Measurements from ENCODE around the gene TROAP.
A peak's percentile ranks its signal among the peaks of the same experiment; 100 is the strongest.
"Not testable (repeated sequence)": the region's sequence is repeated elsewhere in the genome, so short reads cannot be mapped to it uniquely, and the experiment has no call there.

Gene TROAP

DNA sequence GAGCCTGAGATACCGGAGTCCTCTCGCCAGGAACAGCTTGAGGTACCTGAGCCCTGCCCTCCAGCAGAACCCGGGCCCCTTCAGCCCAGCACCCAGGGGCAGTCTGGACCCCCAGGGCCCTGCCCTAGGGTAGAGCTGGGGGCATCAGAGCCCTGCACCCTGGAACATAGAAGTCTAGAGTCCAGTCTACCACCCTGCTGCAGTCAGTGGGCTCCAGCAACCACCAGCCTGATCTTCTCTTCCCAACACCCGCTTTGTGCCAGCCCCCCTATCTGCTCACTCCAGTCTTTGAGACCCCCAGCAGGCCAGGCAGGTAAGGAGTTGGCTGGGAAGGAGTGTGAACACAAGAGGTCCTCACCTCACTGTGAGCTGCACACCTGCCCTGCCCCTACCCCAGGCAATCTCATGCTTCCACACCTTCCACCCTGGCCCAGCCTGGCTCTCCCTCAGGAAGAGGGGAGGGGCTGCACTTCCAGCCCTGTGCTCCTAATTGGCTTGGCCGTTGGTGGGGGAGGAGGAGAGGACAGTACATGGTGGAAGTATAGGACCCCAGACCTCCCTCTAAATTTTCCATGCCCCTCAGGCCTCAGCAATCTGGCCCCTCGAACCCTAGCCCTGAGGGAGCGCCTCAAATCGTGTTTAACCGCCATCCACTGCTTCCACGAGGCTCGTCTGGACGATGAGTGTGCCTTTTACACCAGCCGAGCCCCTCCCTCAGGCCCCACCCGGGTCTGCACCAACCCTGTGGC lies 7.8 kb downstream of the TROAP start:
- DNase-seq: no peak

DNA sequence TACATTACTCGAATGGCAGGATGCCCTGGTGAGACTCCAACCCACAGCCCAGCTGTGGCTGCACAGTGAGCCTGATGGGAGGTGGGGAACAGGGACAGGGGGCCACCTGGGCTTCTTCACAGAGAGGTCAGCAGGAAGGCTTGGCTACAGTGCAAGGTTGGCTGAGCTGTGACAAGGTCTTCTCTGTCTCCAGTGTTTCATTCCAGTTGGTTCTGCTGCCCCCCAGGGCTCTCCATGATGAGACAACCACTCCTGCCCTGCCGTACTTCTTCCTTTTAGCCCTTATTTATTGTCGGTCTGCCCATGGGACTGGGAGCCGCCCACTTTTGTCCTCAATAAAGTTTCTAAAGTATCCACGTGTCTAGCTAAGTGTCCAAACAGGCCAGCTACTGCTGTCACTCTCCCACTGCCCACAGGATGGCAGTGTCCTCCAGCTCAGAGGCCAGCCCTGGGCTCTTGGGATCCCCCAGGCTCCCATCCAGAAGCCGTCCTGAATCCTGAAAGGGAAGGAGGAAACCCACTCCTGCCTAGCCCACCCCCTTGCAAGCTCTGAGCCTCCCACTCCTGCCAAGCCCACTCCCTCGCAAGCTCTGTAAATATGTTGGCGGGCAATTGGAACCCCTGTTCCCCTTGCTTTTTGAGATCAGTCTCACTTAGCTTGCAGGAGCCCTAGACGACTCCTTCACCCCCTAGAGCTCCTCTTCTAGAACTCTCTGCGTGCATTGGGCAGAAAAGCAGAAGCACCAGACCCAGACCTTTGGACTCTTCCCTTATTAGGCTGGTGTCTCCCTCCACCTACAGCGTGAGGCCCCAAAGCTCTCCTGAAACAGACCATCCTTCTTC lies 8.5 kb downstream of the TROAP start:
- DNase-seq: no peak

DNA sequence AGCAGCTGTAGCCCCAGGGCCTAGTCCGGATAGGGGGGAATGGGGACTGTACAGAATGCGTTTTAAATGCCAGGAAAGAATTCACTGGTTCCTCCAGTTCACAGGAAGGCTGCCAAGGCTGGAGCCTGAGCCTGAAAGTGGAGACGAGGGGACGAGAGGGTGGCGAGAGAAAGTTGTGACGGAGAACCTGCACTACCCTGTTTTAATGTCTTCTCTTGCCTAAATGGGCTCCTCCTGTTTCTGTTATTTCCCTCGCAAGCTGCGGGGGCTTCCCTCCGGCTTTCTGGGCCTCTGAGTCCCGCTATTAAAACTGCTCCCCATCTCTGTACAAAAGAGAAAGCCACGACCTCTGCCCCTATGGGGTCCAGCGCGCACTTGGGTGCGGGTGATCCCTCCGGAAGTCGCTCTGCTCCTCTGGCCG lies 9.4 kb downstream of the TROAP start:
- no peak for DNase-seq

DNA sequence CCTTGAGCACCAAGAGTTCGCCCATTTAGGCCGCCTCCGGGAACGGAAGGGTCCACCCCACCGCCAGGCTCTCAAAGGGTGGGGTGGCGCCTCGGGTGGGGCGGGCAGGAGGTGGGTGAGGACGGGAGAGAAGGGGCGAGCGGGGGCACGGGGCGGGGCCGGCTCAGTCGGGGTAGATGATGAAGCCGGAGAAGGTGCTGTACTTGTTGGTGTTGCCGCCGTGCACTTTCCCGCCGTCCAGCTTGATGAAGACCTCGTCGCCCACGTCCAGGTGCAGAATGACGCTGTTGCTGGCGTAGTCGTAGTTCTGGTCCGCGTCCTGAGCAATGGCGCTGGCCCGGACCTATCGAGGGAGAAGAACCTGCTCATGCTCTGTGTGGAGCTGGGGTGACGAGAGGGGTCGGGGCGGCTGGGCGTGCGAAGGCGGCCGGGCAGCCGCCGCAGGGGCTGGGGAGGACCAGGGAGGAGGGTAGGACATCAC lies 9.9 kb downstream of the TROAP start:
- no peak for DNase-seq

DNA sequence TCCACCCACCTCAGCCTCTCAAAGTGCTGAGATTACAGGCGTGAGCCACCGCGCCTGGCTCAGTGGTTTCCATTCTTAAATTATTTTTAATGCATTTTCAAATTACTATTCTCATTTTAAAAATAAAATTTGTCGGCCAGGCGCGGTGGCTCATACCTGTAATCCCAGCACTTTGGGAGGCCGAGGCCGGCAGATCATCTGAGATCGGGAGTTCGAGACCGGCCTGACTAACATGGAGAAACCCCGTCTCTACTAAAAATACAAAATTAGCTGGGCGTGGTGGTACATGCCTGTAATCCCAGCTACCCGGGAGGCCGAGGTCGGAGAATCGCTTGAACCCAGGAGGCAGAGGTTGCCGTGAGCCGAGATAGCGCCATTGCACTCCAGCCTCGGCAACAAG lies 10.7 kb downstream of the TROAP start:
- not testable (repeated sequence) for DNase-seq

DNA sequence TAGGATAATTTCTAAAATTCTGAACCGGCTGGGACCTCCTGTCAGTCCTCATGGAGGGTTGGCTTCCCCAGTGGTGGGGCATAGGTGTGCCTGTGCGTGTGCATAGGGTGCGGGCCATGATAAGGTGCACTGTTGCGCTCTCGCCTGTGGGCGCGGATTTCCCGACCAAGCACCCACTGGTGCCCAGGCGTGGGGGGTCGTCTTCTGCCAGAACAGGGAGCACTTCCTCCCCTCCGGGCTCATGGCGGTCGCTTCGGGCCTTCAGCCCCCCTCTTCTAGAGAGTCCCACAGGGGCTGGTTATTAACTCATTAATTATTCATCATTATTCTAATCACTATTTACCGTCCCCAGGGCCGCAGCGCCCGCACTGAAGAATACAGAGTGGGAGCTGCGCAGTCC lies 11.2 kb downstream of the TROAP start:
- no peak for DNase-seq

DNA sequence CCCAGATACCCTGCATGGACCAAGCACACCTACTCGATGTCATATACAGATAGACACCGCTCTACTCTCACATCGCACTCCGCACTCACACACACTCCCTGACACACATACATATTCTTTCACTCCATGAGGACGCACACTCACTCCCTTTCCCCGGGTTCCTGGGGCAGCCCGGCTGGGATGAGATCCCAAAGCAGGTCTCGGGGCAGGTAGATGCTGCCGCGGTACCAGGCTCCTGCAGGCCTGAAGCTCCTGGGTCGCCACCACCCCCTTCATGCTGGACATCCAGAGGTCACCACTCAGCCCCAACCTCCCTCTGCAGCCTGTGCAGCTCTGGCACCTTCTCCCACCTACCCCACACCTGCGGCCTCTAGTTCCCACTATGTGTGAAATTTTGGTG lies 11.6 kb downstream of the TROAP start:
- no peak for DNase-seq

DNA sequence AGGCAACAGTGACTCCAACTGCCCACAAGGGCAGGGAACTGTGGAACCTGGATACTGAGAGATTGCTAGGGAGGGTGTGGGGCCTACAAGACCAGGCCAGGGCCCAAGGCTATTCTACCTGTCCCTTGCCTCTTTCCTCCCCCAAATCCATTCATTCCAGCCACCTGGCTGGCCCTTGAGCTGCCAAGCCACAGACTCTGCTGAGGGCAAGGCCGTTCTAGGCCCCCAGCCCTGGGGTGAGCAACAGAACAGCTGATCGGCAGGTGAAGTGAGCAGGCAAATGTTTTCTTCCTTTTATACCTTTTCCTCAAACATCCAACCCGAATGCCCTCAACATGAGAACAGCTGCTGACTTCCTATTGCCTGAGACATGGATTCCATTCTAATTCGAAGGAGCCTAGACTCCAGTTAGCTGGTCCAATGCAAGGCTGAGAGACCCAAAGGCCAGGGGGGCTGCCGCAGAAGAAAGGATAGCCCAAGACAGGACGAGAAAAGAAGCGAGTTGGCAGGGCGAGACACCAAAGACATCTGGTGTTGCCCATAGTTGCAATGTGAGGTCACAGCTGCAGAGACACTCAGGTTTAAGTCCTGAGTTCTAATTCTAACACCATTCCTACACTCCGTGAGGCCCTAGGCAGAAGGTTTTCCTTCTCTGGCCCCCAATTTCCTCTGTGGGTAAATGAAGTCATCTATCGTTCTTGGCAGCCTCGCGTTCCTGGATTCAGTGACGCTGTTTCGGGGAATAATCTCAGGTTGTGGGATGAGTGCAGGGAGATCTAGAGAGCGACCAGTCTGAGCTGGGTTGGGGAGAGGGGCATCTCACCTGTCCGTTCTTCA lies 12.3 kb downstream of the TROAP start:
- no peak for DNase-seq

DNA sequence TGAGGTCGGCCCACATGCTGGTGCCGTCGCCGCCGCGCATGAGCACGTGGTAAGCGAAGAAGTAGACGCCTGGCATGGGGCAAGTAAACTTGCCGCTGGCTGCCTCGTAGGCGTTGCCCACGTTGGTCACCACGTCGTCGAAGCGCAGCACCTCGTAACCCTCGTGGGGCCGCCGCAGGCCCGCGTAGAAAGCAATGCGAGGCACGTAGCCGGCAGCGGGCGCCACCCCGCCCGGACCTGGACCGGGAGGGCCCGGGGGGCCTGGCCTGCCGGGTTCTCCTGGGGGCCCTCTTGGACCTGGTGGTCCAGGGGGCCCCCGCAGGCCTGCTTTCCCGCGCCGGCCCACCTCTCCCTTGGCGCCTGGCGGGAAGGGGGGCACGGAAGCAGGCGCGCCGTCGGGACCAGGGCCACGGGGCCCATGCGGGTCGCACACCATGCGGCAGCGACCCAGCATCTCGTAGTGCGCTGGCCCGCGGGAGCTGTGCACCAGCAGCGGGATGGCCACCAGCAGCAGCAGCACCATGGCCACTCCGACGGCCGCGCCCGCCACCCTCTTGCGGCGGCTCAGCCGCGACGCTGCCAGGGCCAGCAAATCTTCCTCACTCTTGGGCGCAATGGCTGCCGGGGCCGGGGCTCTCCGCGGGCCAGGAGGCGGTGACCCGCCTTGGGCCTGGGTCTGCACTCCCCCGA lies 13.0 kb downstream of the TROAP start:
- DNase-seq: no peak

DNA sequence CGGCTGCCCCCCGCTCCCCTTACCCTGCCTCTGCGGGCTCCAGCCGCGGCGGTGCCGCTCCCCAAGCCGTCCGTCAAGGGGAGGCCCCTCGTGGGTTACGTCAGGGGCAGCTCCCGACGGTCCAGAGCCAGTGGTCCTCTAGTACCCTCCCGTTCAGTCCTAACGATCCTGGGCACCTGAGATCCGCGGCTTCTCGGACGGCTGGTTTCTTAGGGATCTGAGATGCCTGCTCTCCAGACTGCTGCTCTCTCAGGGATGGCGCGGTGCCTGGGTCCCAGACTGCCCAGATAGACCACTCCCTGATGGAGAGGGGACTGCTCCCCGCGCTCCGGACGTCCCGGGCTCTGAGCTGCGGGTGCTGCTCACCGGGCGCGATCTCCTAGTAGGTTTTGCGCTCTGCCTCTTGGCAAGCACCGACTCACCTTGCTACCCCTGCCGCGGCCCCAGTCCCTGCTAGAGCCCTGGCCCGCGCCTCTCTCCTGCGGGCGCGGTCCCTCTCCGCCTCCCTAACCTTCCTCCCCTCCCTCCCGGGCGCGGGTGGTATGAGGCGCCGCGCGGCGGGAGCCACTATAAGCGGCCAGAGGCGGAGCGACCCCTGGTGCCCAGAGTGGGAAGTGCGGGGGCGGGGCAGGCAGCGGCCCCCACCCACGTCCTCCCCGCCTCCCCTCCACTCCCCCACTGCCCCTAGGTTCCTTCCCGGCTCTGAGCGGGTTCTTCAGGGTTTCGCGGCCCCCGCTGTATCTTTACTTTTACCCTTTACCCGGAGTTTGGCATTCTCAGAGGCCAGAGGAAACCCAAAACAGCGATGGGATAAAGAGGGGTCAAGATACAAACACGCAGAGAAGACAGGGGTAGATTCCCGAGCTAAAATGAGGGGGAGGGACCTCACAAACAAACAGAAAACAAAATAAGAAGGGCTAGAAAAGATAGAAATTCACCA lies 13.9 kb downstream of the TROAP start, which contains the start of gene C1QL4:
TSS of gene C1QL4 (minus strand) at position 544 of the 940 bp plus-strand sequence. CDS start 711 bp downstream, outside the sequence.
- peak; percentile 54 for DNase-seq

DNA sequence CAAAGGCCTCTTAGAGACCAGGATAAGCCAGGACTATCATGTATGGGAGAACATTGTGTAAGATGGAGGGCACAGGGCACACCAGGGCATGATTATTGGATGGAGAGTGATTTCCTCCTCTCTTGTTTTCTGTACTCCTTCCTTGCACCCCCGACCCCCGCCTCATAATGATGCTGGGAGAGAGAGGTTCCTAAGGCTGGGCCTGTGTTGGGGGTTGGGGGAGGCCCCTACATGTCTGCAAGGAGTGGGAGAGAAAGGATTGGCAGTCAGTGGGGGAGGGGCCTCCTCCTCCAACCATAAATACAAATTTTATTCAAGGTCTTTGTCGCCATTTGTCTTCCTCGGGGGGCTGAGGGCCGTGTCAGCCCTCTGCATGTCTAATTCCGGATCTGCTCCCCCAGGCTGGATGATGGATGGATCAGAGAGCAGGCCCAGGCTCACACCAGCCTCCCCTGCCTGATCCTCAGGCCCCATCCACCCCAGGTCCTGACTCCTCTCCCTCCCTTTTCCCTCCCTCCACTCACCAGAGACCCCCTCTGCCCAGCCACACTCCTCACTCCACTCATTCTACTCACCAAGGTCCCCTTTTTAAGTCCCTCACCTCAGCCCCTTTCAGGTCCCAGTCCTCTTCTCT lies 15.9 kb downstream of the TROAP start:
- no peak for DNase-seq

DNA sequence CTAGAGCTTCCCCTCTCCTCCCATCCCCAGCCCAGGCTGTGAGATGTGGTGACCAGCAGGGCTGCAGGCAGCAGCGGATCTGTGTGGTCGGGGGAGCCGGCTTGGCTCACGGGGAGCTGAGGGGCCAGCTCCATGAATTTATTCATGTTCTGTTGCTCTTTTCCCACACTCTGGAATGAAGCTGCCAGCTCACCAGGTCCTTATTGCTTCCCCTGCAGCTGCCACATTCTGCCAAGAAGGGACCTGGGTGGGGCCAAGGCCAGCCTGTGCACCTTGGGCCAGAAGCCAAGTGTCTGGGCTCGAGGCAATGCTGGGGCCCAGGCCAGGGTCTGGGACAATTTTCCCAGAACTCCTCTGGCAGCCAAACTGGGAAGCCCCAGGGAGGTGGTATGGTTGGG lies 16.4 kb downstream of the TROAP start:
- peak; percentile 49 for DNase-seq

DNA sequence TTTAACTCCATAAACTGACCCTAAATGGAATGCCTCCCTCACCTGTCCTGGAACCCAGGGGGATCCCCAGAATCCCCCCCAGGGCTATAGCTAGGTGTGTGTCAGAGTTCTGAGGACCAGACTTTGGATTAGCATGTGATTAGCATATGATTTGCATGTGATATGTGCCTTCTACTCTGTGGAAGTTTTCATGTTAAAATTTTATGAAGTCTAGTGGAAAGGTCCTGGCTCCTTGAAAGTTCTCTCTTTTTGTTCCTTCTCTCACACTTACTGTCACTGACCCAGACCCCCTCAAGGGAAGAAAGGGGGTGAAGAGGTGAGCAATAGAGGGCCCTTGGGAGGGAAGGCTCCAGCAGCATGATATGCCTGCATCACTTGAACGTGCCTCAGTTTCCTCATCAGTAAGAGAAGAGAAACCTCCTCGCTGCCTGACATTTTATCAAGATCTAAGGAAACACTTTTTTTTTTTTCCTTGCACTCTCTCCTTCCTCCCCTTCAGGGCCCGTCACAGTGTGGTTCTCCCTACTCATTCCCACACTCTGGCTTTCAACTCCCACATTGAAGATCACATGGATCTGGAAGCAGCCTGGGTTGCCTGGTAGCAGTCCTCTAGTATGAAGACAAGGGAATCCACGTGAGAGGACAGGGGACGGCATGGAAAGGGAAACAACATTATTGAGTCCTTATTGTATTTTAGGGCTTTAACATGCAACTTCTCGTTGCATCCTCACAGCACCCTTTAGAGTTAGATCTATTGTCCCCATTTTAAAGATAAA lies 17.2 kb downstream of the TROAP start:
- no peak for DNase-seq

DNA sequence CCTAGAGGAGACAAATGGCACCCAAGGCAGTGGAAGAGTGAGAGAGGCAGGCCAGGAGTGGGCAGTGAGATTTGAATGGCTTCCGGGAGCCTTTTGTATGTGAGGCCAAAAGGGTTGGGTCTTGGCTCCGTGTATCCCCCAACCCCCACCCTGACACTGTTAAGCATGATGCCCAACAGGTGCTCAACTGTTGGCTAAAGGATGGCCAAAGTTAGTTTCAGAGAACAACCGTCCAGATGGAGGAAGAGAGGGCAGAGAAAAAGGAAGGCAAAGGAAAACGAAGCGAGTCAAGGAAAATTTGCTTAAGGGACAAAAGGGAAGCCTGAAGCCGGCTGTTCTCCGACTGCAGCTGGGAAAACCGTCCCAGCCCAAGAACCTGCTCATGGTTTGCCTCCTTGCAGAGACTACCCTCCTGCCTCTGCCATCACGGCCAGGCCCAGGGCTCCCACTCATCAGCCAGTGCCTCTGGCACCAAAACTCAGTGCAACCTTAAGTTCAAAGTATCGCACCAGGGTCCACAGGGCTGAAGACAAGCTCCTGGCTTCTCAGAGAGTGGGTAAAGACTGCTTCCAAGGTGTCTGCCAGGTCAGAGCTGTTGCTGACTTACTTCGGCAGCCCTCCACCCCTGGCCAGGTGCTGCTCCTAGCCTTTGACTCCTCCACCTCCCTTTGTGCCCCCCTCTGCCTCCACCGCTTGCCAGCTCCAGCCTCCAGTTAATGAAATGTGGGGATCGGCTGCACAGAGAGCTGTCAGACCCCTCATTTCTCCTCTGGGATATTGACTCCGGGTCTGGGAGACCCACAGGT lies 18.1 kb downstream of the TROAP start:
- no peak for DNase-seq

DNA sequence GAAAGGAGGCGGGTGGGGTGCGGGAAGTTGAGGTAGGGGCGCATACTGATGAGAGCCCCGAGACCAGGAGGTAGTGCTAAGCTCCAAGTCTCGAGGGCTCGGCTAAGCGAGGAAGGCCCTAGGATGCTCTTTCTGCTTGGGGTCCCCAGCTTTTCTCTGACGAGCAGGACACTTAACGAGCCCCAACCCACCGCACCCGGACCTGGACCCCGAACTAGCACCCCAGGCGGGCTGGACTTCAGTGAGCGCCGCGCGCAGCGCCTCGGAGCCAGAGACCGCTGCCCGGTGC lies 18.7 kb downstream of the TROAP start:
- no peak for DNase-seq

DNA sequence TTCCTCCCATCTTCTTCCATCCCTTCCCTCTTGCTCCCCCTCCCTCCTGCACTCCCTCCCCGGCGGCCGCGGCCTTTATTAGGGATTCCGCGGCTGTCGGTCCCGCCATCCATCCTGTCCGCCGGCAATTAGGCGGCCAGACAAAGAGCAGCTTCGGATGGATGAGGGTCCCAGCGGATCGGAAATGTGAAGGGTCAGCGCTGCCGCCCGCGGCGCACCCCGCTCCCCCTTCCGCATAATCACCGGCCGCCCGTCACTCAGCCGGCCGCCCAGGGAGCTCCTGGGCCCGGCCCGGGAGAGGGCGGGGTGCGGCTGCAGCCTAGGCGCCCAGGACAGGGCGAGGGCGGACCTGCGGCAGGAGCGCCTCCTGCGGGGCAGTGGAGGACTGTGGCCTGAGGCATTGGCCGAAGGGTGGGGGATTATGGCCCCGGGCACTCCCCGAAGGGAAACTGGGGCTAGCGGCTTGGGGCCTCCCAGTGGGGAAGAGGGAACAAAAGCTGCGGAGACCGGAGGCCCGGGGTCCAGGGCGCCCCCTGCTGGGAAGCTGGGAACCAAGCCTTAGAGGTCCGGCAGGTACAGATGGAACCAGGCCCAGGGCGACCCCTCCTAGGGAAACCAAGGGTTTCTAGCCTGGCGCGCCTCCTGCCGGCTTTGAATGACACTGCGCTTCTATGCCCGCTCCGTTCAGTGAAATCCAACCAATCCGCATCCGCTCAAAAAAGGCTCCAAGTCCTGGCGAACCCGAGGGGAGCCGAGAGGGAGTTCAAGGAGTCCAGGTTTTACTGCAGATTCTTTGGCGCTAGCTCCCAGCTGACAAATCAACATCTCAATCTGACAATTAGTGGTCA lies 19.2 kb downstream of the TROAP start:
- DNase-seq: peak; percentile 93

DNA sequence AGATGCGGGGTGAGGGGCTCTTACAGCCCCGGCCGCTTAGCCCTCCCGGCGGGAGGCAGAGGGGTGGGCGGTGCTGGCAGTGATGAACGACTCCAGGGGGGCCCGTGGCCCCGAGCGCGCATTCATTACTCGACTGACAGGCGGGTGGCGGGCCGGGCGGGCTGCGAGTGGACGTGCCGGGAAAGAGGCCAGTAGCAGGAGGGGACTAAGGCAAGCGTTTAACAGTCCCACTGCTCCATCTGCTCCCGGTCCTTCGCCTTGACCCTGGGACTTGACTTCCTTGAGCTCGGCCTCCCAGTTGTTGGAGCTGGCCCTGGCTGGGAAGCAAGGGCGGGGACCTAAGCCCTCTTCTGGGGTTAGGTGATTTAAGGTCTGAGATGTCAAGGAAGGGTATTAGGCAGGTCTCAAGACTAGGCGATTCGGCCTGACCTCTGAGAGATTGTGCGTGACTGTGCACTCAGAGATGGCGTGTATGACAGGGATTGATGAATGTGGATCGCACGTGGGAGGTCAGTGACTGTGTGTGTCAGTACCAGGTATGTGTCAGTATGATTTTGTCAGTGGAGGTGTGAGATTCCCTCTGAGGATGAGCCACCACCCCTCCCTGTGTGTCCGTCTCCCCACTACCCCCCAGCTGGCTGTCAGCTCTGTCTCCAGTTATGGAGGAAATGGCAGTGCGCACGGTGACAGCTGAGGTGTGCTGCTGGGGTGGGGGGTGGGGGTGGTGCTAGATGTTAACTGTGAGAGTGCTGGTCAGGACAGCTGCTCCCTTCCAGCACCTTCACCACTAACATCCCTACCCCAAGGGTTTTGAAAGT lies 20.1 kb downstream of the TROAP start:
- no peak for DNase-seq

All from DMS79 (cell line).